ENCODE results near the gene RHBG.

DNA sequence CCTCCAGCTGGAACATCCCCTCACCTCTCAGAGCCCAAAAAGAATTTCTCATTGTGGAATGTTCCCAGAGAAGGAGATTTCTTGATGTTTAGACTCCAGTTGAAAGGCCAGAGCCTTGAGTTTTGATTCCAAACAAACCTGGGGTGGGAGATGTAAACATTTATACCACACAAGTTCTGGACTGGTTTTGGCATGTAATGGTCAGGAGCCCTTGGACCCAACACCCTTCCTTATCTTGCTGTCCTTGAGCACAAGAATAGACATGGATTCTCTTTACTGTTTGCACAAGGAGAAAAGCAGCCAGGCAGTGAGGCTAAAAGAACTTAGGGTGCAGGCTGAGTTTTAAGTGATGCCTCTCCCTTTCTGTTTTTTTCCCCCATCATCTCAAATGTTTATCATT is 4.5 kb downstream of the RHBG start:
- TF ChIP-seq, protein P1, sequence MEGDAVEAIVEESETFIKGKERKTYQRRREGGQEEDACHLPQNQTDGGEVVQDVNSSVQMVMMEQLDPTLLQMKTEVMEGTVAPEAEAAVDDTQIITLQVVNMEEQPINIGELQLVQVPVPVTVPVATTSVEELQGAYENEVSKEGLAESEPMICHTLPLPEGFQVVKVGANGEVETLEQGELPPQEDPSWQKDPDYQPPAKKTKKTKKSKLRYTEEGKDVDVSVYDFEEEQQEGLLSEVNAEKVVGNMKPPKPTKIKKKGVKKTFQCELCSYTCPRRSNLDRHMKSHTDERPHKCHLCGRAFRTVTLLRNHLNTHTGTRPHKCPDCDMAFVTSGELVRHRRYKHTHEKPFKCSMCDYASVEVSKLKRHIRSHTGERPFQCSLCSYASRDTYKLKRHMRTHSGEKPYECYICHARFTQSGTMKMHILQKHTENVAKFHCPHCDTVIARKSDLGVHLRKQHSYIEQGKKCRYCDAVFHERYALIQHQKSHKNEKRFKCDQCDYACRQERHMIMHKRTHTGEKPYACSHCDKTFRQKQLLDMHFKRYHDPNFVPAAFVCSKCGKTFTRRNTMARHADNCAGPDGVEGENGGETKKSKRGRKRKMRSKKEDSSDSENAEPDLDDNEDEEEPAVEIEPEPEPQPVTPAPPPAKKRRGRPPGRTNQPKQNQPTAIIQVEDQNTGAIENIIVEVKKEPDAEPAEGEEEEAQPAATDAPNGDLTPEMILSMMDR (conservative IDR thresholded peaks at IDR 0.05) = no peak
- no peak for TF ChIP-seq EZH2 (IDR thresholded peaks at IDR 0.05; ENCODE audit: low read depth)
